ENCODE data around the gene SNAPC2.

DNA sequence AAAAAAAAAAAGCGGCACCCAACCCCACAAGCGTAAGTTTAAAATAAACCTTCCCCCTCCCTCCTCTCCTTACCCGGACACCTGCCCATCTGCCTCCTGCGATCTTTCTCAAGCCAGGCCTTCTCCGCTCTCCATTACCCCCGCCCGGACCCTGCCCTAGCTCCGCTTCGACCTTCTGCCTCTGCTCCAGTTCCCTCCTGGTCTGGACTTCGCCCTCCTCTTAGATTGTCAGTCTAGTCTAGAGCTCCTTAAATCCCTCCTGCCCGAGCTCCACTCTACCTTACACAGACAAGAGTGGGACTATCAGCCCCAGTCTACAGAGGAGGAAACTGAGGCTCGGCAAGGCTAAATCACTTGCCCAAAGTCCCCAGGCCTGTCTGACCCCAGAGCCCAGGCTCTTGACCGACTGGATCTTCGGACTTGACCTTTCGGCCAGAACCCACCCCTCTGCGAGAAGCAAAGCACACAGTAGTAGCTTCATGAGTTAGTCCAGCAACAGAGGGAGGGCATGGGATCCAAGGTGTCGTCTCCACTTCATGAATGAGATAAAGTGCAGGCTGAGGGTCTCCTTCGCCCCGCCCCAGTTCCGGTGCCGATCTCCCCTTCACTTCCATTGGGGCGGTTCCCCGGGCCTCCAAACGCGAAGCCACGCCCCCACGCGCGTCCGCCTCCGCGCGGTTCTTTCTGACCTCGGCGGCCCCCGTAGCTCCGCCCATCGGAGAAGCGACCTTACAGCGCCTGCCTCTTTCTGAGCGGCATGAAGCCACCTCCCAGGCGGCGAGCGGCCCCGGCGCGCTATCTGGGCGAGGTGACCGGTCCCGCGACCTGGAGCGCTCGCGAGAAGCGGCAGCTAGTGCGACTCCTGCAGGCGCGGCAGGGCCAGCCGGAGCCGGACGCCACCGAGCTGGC, at the start of gene SNAPC2:
- TF ChIP-seq, protein P1, sequence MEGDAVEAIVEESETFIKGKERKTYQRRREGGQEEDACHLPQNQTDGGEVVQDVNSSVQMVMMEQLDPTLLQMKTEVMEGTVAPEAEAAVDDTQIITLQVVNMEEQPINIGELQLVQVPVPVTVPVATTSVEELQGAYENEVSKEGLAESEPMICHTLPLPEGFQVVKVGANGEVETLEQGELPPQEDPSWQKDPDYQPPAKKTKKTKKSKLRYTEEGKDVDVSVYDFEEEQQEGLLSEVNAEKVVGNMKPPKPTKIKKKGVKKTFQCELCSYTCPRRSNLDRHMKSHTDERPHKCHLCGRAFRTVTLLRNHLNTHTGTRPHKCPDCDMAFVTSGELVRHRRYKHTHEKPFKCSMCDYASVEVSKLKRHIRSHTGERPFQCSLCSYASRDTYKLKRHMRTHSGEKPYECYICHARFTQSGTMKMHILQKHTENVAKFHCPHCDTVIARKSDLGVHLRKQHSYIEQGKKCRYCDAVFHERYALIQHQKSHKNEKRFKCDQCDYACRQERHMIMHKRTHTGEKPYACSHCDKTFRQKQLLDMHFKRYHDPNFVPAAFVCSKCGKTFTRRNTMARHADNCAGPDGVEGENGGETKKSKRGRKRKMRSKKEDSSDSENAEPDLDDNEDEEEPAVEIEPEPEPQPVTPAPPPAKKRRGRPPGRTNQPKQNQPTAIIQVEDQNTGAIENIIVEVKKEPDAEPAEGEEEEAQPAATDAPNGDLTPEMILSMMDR (IDR thresholded peaks at IDR 0.05): no peak
- no peak for TF ChIP-seq ZFX (IDR thresholded peaks at IDR 0.05; ENCODE audit: borderline replicate concordance)
